Measurements from ENCODE around the gene TSPAN9.

The TSPAN9 gene

GRCh38 chr12:3229577-3229976 lies 152.4 kb downstream of the TSPAN9 start:
- Histone ChIP-seq H3K27me3 (ENCODE audit: control insufficient read depth, insufficient read depth, low read length) (no peaks in the 10 kb centered on the region), H3K36me3 (ENCODE audit: control insufficient read depth, insufficient read depth, low read length) (no peaks in the 10 kb centered on the region), H3K9me3 (ENCODE audit: control insufficient read depth, low read length) (no peaks in the 10 kb centered on the region), H3K9ac (ENCODE audit: low read length) (no peak overlapping the region), H3K4me1 (ENCODE audit: control insufficient read depth, insufficient read depth, low read length) (no peaks in the 10 kb centered on the region), H3K4me3 (ENCODE audit: low read length) (no peak overlapping the region)

DNA sequence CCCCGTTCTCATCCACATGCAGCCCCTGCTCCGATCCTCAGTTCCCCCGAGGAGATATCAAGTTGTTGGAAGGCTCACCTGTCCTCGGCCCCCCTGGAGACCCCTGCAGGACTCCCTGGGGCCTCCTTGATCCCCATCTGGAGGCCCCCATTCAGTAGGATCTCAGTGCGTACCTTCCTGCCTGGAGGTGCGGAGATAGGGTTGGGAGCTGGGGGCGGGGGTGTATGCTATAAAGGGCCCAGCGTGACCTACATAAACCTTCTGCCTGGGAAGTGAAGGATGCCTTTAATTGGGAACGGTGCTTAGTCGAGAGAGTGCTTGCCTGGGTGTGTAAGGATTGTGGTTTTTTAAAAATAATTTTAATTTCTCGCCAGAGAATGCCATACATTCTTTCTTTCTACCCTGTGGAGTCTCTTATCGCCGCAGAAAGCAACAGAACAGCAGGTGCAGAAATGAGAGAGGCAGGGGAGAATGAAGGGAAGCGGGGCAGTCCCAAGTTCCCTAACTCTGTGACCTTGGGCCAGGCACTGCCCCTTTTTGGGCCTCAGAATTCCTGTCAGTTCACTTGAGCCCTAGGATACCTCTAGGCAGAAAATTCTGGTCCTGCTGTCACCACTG lies 153.7 kb downstream of the TSPAN9 start:
- Histone ChIP-seq H3K27me3 (ENCODE audit: control insufficient read depth, insufficient read depth, low read length) (no peaks in the 10 kb centered on the region), H3K9ac (ENCODE audit: low read length) (no peak overlapping the region), H3K36me3 (ENCODE audit: control insufficient read depth, insufficient read depth, low read length) (no peaks in the 10 kb centered on the region), H3K9me3 (ENCODE audit: control insufficient read depth, low read length) (no peaks in the 10 kb centered on the region), H3K4me1 (ENCODE audit: control insufficient read depth, insufficient read depth, low read length) (no peaks in the 10 kb centered on the region), H3K4me3 (ENCODE audit: low read length) (no peak overlapping the region)

- H3K36me3 ChIP-seq (ENCODE audit: control insufficient read depth, insufficient read depth, low read length), result no peaks in the 10 kb centered on the region
- H3K9ac ChIP-seq (ENCODE audit: low read length), result no peak overlapping the region
- H3K4me3 ChIP-seq (ENCODE audit: low read length), result no peak overlapping the region
- no peaks in the 10 kb centered on the region for H3K9me3 ChIP-seq (ENCODE audit: control insufficient read depth, low read length)
- peaks cover 2% of the 10 kb centered on the region for H3K4me1 ChIP-seq (ENCODE audit: control insufficient read depth, insufficient read depth, low read length)
- no peaks in the 10 kb centered on the region for H3K27me3 ChIP-seq (ENCODE audit: control insufficient read depth, insufficient read depth, low read length)
Observed at GRCh38 chr12:3231399-3231876, 154.3 kb downstream of the TSPAN9 start.

GRCh38 chr12:3233797-3234196 lies 156.6 kb downstream of the TSPAN9 start:
- H3K9ac ChIP-seq (ENCODE audit: low read length), result no peak overlapping the region
- no peak overlapping the region for H3K4me3 ChIP-seq (ENCODE audit: low read length)
- H3K27me3 ChIP-seq (ENCODE audit: control insufficient read depth, insufficient read depth, low read length), result no peaks in the 10 kb centered on the region
- H3K4me1 ChIP-seq (ENCODE audit: control insufficient read depth, insufficient read depth, low read length), result peaks cover 9% of the 10 kb centered on the region
- H3K9me3 ChIP-seq (ENCODE audit: control insufficient read depth, low read length), result no peaks in the 10 kb centered on the region
- no peaks in the 10 kb centered on the region for H3K36me3 ChIP-seq (ENCODE audit: control insufficient read depth, insufficient read depth, low read length)

DNA sequence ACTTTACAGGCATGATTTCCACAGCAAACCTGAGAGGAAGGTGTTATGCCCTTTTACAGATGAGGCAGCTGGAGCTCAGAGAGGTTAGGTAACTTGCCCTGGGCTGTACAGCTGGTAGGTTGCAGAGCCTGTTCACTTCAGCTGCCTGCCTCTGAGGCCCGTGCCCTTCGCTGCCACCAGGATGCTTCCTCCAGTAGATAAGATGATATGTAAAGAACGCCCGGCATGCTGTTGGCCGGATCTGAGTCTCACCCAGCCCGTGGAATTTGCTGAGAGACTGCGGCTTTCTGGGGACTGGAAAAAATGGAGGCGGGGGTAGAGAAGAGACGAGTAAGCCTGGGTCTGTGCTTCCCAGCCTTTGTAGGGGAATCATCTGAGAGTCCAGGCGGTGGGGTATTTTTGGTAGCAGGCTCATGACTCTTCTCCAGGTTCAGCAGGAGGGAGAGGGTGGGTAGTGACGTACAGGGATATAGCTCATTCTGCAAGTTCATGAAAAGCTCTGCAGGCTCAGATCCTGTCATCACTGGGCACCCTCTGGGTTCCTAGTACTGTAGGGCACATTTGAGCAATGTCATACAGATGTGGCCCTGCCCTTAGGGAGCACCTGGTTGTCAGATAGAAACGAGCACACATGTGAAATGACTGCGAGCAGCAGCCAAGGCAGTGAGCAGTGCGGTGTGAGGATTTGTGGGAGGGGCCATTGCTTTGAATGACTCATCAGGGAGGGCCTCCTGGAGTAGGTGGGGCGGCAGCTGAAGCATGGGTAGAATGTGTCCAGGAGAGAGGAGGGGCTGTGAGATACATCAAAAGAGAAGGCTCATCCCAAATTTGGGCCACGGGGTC lies 159.4 kb downstream of the TSPAN9 start:
- H3K9ac ChIP-seq (ENCODE audit: low read length), result no peak overlapping the region
- no peak overlapping the region for H3K4me3 ChIP-seq (ENCODE audit: low read length)
- H3K27me3 ChIP-seq (ENCODE audit: control insufficient read depth, insufficient read depth, low read length), result no peaks in the 10 kb centered on the region
- H3K9me3 ChIP-seq (ENCODE audit: control insufficient read depth, low read length), result no peaks in the 10 kb centered on the region
- no peaks in the 10 kb centered on the region for H3K36me3 ChIP-seq (ENCODE audit: control insufficient read depth, insufficient read depth, low read length)
- H3K4me1 ChIP-seq (ENCODE audit: control insufficient read depth, insufficient read depth, low read length), result peaks cover 9% of the 10 kb centered on the region

DNA sequence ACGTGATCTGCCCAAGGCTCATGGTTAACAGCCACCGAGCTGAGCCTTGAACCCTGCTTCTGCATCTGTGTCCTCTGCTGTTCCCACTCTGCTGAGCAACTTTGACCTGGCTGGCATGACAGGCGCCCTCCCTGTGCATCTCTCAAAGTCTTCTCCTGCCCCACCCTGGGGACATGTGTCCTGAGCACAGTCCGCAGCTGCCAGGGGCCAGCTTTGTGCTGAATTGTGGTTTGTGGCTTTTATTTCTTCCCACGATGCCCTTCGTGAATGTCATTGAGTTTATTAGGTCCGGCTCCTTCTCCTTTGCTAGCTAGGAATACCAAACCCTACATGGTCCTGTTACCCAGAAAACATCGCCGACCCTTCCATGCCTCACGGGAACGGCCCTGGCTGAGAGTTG lies 161.0 kb downstream of the TSPAN9 start:
- Histone ChIP-seq H3K4me1 (ENCODE audit: control insufficient read depth, insufficient read depth, low read length) (peaks cover 9% of the 10 kb centered on the region), H3K9ac (ENCODE audit: low read length) (no peak overlapping the region), H3K36me3 (ENCODE audit: control insufficient read depth, insufficient read depth, low read length) (no peaks in the 10 kb centered on the region), H3K27me3 (ENCODE audit: control insufficient read depth, insufficient read depth, low read length) (no peaks in the 10 kb centered on the region), H3K4me3 (ENCODE audit: low read length) (no peak overlapping the region), H3K9me3 (ENCODE audit: control insufficient read depth, low read length) (no peaks in the 10 kb centered on the region)

- Histone ChIP-seq H3K4me3 (ENCODE audit: low read length) (no peak overlapping the region), H3K27me3 (ENCODE audit: control insufficient read depth, insufficient read depth, low read length) (no peaks in the 10 kb centered on the region), H3K9ac (ENCODE audit: low read length) (no peak overlapping the region), H3K9me3 (ENCODE audit: control insufficient read depth, low read length) (no peaks in the 10 kb centered on the region), H3K36me3 (ENCODE audit: control insufficient read depth, insufficient read depth, low read length) (no peaks in the 10 kb centered on the region), H3K4me1 (ENCODE audit: control insufficient read depth, insufficient read depth, low read length) (peaks cover 5% of the 10 kb centered on the region)
Observed at GRCh38 chr12:3241621-3242020, 164.4 kb downstream of the TSPAN9 start.

DNA sequence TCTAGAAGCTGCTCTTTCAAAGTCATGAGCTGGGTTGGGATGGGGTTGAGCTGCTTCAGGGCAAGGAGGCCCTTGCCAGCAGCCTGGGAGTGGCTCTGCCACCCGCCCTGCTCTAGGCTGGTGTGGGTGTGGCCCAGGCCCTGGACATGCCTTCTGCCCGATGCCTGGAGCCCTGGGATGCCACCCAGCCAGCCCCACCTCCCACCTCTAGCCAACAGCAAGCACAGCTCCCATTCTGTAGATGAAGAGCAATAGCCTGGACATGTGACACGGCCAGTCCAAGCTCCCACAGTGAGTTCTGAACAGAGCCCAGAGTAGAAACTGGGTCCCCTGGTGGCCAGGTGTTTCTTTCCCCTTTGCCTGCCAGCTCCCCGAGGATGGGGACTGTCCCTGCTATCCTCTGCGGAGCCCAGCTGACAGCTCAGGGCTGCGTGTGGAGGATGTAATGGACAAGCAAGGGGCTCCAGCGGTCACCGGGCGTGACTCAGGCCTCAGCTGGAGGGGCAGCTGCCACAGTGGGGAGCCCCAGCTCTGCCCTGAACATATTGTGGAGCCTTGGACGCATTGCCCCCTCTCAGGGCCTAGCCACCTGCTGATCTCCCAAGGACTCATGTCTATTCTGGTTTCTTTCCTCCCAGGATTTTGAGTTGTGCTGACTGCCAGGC lies 165.2 kb downstream of the TSPAN9 start:
- no peaks in the 10 kb centered on the region for H3K4me1 ChIP-seq (ENCODE audit: control insufficient read depth, insufficient read depth, low read length)
- H3K36me3 ChIP-seq (ENCODE audit: control insufficient read depth, insufficient read depth, low read length), result no peaks in the 10 kb centered on the region
- H3K9ac ChIP-seq (ENCODE audit: low read length), result no peak overlapping the region
- no peaks in the 10 kb centered on the region for H3K9me3 ChIP-seq (ENCODE audit: control insufficient read depth, low read length)
- no peak overlapping the region for H3K4me3 ChIP-seq (ENCODE audit: low read length)
- no peaks in the 10 kb centered on the region for H3K27me3 ChIP-seq (ENCODE audit: control insufficient read depth, insufficient read depth, low read length)

- Histone ChIP-seq H3K9ac (ENCODE audit: low read length) (no peak overlapping the region), H3K4me1 (ENCODE audit: control insufficient read depth, insufficient read depth, low read length) (no peaks in the 10 kb centered on the region), H3K27me3 (ENCODE audit: control insufficient read depth, insufficient read depth, low read length) (no peaks in the 10 kb centered on the region), H3K9me3 (ENCODE audit: control insufficient read depth, low read length) (no peaks in the 10 kb centered on the region), H3K4me3 (ENCODE audit: low read length) (no peak overlapping the region), H3K36me3 (ENCODE audit: control insufficient read depth, insufficient read depth, low read length) (no peaks in the 10 kb centered on the region)
Observed at GRCh38 chr12:3243376-3244084, 166.4 kb downstream of the TSPAN9 start.

GRCh38 chr12:3244219-3244750 lies 167.1 kb downstream of the TSPAN9 start:
- Histone ChIP-seq H3K4me1 (ENCODE audit: control insufficient read depth, insufficient read depth, low read length) (no peaks in the 10 kb centered on the region), H3K27me3 (ENCODE audit: control insufficient read depth, insufficient read depth, low read length) (no peaks in the 10 kb centered on the region), H3K36me3 (ENCODE audit: control insufficient read depth, insufficient read depth, low read length) (no peaks in the 10 kb centered on the region), H3K4me3 (ENCODE audit: low read length) (no peak overlapping the region), H3K9ac (ENCODE audit: low read length) (no peak overlapping the region), H3K9me3 (ENCODE audit: control insufficient read depth, low read length) (no peaks in the 10 kb centered on the region)

DNA sequence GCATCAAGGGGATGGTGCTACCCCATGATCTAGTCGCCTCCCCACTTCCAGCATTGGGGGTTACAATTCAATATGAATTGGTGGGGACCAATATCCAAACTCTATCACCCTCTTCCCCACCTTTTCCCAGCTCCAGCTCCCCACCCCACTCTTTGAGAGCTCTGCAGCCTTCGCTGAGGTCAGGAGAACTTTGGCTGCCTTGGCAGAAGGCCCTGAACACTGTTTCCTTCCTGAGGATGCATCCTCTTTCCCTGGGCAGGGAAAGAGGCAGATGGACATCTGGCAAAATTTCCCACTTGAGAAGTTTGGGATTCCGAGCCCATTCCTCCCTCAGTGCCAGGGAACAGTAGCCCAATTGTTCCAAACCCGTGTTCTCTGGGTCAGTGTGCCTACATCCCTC lies 169.1 kb downstream of the TSPAN9 start:
- no peak overlapping the region for H3K4me3 ChIP-seq (ENCODE audit: low read length)
- H3K9ac ChIP-seq (ENCODE audit: low read length), result no peak overlapping the region
- no peaks in the 10 kb centered on the region for H3K9me3 ChIP-seq (ENCODE audit: control insufficient read depth, low read length)
- no peaks in the 10 kb centered on the region for H3K4me1 ChIP-seq (ENCODE audit: control insufficient read depth, insufficient read depth, low read length)
- no peaks in the 10 kb centered on the region for H3K36me3 ChIP-seq (ENCODE audit: control insufficient read depth, insufficient read depth, low read length)
- no peaks in the 10 kb centered on the region for H3K27me3 ChIP-seq (ENCODE audit: control insufficient read depth, insufficient read depth, low read length)

All from mucosa of stomach (tissue), 1 donor.